Ascending aorta (tissue), 2 donors: Measurements from ENCODE around the gene NELFB. TPM values are rescaled to one million over a fixed set of nuclear protein-coding genes. Genes with fewer than 3 reads are reported as not detected.

ENCODE experiments used
- DNase-seq, 2 donors: peaks; one replicate each; pipeline ENCODE4 v3.0.0-alpha.2; 2019; ENCODE audit warnings: low spot score in 2 of 2
- H3K27ac ChIP-seq, 2 donors: fragments of 200-600 bp; sonication (generic); one replicate each; pipeline ENCODE4 v1.5.1; 2016 to 2017; ENCODE audit warnings: mild to moderate bottlenecking in 1 of 2
- H3K27me3 ChIP-seq: fragments of 200-600 bp; sonication (generic); one replicate; pipeline ENCODE4 v1.5.1; 2017
- H3K36me3 ChIP-seq, 2 donors: fragments of 200-600 bp; sonication (generic); one replicate each; pipeline ENCODE4 v1.5.1; 2016
- H3K4me1 ChIP-seq, 2 donors: fragments of 200-600 bp; sonication (generic); one replicate each; pipeline ENCODE4 v1.5.1; 2016 to 2017; ENCODE audit warnings: mild to moderate bottlenecking in 1 of 2
- H3K4me3 ChIP-seq, 2 donors: fragments of 200-600 bp; sonication (generic); one replicate each; pipeline ENCODE4 v1.5.1; 2016 to 2017; ENCODE audit warnings: mild to moderate bottlenecking in 1 of 2
- H3K9me3 ChIP-seq, 2 donors: fragments of 200-600 bp; sonication (generic); one replicate each; pipeline ENCODE4 v1.5.1; 2016
- CTCF ChIP-seq, 3 experiments: fragments of 200-600 bp in 2 of 3; fragments of 450-650 bp in 1 of 3; sonication (generic) in 2 of 3; IDR thresholded peaks; one replicate each; pipeline ENCODE4 v1.5.1; 2016 to 2019; ENCODE audit warnings: antibody characterized with exemption in 3 of 3, mild to moderate bottlenecking in 1 of 3, moderate library complexity in 1 of 3
- intact Hi-C: fragments of 100-400 bp; cut with DNase I; formaldehyde crosslinking; loops from one replicate; pipeline ENCODE4 v1.15.1; 2023
- total RNA-seq: library from RNA; depleted of rRNA; stranded (reverse); fragments of >200 nt; gene quantifications from one replicate; pipeline ENCODE4 v1.1.0, GENCODE V29; 2016

Gene NELFB
- total RNA-seq, 1 donor from 2014 or later: 71.7 TPM

GRCh38 chr9:137214620-137215019 is 40.5 kb upstream of the NELFB start:
- H3K27ac ChIP-seq: no peak overlapping the region
- no peak for TF ChIP-seq CTCF (IDR thresholded peaks at IDR 0.05)
- no peak for DNase-seq
- H3K4me1 ChIP-seq: no peaks in the 10 kb centered on the region
- intact Hi-C loops: no loop called here
- no peaks in the 10 kb centered on the region for H3K9me3 ChIP-seq
- H3K36me3 ChIP-seq: no peaks in the 10 kb centered on the region
- H3K27me3 ChIP-seq: no peaks in the 10 kb centered on the region
- no peak overlapping the region for H3K4me3 ChIP-seq

DNA sequence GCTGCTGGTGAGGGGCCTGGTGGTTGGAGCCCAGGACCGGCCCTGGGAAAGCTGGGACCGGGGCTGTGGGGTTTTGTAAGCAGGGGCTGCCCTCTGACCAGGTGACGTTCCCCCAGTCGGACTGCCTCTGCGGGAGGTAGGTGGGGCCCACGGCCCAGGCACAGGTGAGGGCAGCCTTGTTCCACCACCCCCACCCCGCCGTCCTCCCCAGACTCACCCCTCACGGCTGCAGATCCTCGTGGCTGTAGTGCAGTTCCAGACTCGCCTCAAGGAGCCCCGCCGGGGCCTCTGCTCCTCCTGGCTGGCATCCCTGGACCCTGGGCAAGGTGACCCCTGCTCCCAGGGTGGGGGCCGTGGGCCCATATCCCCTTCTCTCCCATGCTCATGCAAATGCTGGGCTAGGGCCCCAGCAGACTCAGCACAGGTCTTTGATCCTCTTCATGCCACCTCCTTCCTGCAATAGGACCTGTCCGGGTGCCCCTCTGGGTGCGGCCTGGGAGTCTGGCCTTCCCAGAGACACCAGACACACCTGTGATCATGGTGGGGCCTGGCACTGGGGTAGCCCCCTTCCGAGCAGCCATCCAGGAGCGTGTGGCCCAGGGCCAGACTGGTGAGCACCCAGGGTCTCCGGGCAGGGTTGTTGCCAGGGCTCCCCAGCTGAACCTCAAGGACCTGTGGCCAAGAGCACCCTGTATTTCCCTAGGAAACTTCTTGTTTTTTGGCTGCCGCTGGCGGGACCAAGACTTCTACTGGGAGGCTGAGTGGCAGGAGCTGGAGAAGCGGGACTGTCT is 39.7 kb upstream of the NELFB start:
- TF ChIP-seq CTCF (IDR thresholded peaks at IDR 0.05): no peak
- no peaks in the 10 kb centered on the region for H3K9me3 ChIP-seq
- no peaks in the 10 kb centered on the region for H3K27me3 ChIP-seq
- H3K4me1 ChIP-seq: no peaks in the 10 kb centered on the region
- H3K36me3 ChIP-seq: no peaks in the 10 kb centered on the region
- intact Hi-C loops: no loop called here
- H3K4me3 ChIP-seq: no peak overlapping the region
- no peak for DNase-seq
- no peak overlapping the region for H3K27ac ChIP-seq

DNA sequence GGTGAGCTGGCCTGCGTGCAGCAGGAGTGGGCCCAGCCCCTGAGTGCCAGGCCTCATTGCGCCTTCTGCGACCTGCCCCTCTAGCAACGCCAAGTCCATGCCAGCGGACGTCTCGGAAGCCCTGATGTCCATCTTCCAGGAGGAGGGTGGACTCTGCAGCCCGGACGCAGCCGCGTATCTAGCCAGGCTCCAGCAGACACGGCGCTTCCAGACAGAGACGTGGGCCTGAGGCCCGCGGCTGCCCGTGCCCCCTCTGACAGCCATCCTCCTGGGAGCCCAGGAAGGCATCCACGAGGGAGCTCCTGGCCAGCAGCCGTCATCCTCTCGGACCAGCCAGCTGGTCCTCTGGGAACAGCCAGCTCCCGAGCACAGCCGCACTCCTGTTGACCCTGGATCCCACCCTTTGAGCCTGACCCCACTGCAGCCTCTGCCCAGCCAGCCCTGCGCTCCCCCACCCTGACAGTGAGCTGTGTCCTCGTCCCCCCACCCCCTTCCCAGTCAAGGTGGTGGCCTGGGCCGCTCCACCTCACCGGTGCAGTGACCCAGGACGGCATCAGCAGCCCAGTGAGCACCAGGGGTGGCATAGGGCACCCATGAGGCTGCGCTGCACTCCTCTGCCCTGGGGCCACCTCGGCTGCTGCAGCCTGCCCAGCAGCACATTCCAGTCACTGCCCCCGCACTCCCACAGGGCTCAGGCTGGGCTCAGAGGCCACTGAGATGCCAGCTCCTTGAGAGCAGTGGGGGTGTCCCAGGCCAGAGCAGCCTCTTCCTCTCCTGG is 38.8 kb upstream of the NELFB start:
- Histone ChIP-seq H3K36me3 (no peaks in the 10 kb centered on the region), H3K4me3 (no peak overlapping the region), H3K9me3 (no peaks in the 10 kb centered on the region), H3K4me1 (peaks cover 1 to 3% of the 10 kb centered on the region in 2 donors), H3K27me3 (no peaks in the 10 kb centered on the region), H3K27ac (no peak overlapping the region)
- no peak for DNase-seq
- no peak for TF ChIP-seq CTCF (IDR thresholded peaks at IDR 0.05)
- intact Hi-C loops: no loop called here

GRCh38 chr9:137217276-137218211 is 37.6 kb upstream of the NELFB start:
- no peaks in the 10 kb centered on the region for H3K27me3 ChIP-seq
- H3K4me1 ChIP-seq: peaks cover 5 to 10% of the 10 kb centered on the region in 2 donors
- no peak for TF ChIP-seq CTCF (IDR thresholded peaks at IDR 0.05)
- intact Hi-C loops: no loop called here
- no peaks in the 10 kb centered on the region for H3K36me3 ChIP-seq
- DNase-seq: no peak
- H3K27ac ChIP-seq: no peak overlapping the region
- H3K9me3 ChIP-seq: no peaks in the 10 kb centered on the region
- peak overlapping the region in 1 of 2 donors; percentile 30 for H3K4me3 ChIP-seq

- Histone ChIP-seq H3K9me3 (no peaks in the 10 kb centered on the region), H3K27me3 (no peaks in the 10 kb centered on the region), H3K4me3 (peak overlapping the region in 1 of 2 donors; percentile 30), H3K36me3 (no peaks in the 10 kb centered on the region), H3K4me1 (peaks cover 5 to 14% of the 10 kb centered on the region in 2 donors), H3K27ac (no peak overlapping the region)
- no peak for DNase-seq
- intact Hi-C loops: no loop called here
- no peak for TF ChIP-seq CTCF (IDR thresholded peaks at IDR 0.05)
Measured at GRCh38 chr9:137218212-137218753, 36.8 kb upstream of the NELFB start.
